GM21423 (cell line): ENCODE measurements around the gene COMMD10.

Source experiments
- ATAC-seq: cut with Tn5 transposase; IDR thresholded peaks from one replicate; pipeline ENCODE4 v1.9.1; 2021; ENCODE audit warnings: mild to moderate bottlenecking, moderate library complexity; ENCODE audit not compliant: unreplicated experiment

The COMMD10 gene

DNA sequence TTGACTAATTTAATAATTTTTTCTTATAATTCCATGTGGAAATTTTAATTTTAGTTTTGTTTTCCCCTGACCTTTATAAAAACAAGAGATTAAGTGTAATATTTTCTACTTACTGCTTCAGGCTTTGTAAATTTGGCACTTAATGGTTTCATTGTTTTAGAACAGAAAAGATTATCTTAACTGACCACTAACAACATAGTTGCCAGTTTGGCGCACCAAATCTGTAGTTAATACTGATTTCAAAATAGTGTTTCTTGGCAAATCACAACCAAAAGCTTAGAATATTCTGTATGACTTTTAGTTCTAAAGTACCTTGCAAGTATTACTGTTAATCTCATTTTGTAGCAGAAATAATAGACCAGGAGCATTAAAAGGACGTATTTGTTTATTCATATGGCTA lies 124.3 kb downstream of the COMMD10 start:
- no peak for ATAC-seq

- no peak for ATAC-seq
Measured at GRCh38 chr5:116212225-116212624, 127.4 kb downstream of the COMMD10 start.

DNA sequence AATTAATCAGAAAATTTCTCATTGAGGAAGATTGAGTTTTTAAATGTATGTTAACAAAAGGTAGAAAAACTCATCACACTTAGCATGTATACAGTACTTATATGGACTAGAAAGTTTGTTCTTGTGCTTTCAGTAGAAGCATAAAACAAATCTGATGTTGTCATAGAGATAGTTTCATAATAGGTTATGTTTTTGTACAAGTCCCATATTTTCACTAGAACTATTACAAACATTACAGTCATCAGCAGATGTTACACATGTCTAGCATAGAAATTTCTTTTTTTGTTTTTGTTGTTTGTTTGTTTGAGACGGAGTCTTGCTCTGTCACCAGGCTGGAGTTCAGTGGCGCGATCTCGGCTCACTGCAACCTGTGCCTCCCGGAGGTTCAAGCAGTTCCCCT lies 131.4 kb downstream of the COMMD10 start:
- no peak for ATAC-seq

GRCh38 chr5:116225281-116225922 lies 140.6 kb downstream of the COMMD10 start:
- peak; percentile 62 for ATAC-seq

DNA sequence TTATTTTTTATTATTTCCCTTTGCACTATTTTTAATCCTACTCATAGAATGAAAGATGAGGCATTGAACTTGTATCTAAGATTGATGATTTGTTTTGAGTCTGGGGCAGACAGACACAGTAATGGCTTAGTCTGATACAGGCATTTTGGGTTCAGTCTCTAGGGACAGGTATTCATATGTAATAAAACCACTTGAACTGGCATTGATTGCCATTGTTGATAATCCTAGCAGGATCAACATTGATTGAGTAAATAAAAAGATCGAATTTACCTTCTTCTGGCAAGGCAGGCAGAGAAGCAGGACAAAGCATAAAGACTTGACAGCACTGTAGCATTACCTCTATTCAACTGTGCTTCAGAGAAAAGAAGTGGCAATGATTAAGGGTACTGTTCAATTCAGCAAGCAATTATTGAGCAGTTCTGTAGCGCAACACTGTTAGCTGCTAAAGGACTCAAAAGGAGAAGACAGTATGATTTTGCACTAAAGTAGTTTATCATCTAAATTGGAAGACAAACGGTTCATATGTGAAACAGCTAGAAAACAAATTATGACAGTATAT lies 144.4 kb downstream of the COMMD10 start:
- no peak for ATAC-seq

- ATAC-seq, result no peak
Measured at GRCh38 chr5:116231288-116231687, 146.5 kb downstream of the COMMD10 start.

- ATAC-seq, result no peak
Measured at GRCh38 chr5:116234681-116235080, 149.9 kb downstream of the COMMD10 start.

DNA sequence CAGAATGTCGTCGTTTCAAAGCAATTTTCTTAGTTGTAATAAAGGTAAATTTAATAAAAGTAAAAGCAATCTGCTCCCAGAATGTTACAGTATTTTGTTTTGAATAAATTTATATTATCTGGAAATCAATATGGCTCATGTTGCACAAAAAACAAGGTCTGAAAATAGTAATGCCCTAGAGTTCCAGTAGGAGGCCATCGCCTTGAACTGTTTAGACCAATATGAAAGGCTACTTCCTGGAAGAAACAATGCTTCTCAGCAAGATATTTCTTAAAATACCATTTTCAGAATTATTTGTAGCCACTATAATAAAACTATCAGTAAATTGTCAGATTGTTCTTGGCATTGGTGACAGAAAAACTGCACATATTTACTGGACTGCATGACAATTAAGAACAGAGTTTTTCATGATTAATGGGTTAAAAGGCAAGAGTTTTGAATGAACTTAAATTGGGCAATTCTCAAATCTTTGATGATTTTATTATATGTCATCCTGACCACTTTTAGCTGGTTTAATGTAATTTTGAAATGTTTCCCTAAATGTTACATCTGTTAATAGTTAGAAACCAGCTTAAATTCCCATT lies 153.2 kb downstream of the COMMD10 start:
- no peak for ATAC-seq

GRCh38 chr5:116242343-116242742 lies 157.5 kb downstream of the COMMD10 start:
- no peak for ATAC-seq

GRCh38 chr5:116248432-116248831 lies 163.6 kb downstream of the COMMD10 start:
- no peak for ATAC-seq

DNA sequence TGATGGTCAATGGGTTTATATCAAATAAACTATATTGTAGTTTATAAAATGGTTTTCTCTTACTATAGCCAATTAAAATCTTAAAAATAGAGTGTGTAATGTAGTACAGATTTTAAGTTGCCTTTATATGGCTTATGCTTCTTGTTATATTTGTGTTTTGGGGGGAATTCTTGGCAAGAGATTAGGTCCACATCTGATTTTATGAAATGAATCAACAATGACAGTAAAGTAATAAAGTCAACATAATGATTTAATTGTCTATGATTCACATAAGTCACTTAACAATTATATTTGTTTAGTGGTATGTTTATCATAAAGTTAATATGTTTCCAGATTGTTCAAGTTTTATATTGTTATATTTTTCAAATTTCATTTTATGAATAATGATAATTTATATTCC lies 164.8 kb downstream of the COMMD10 start:
- ATAC-seq, result no peak

DNA sequence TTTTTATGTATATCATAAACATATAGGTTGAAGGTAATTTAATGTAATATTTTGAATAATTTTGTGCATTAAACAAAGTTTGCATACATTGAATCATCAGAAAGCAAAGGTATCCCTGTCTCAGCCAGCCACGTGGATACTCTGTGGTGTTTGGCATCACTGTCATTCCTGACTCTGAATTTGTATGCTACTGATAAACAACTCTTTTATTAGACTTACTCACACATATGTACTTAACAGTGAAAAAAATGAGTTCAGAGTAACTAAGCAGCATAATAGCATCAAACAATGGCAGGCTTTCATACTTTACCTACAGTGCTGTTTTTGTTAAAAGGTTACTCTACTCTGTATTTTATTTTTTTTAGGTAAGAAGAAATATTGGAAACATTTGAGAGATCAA lies 171.9 kb downstream of the COMMD10 start:
- ATAC-seq, result no peak

DNA sequence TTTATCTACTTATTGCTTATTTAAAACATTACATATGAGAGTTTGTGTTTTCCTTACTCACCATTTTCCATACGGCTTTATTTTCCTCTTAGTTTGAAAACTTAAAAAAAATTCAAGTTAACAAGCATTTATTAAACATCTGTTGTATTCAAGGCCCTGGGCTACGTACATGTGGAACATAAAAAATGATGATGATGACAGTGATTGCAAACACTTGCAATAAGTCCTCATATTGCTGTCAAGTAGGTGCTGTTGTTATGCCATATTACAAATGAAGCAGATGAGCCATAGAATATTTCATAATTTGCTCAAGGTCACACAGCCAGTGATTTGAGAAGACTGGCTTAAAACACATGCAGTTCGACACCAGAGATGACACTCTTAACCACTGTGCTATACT lies 180.6 kb downstream of the COMMD10 start:
- ATAC-seq, result no peak

DNA sequence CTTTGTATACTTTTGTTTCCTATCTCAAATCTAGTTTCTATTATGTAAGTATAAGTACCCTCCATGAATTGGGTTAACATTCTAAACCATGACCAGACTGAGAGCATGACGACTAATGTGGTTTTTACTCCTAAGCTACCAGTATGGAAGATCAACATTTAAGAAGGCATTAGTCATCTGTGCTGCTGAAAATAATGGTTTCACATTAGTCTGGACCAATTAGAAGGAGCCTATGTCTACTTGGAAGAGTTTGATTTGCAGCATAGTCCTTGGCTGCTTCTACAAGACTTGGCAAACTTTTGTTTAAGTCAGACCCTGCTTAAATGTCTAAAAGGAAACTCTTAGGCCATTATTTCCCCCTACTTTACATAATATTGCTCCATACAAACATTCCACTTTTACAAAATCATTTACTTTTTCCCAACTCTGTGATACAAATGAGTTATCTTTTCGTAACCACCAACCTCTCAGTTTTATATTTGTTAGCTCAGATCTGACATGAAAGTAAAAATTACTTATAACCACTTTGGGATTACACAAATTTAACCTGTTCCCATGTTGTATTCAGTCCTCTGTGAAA lies 186.7 kb downstream of the COMMD10 start:
- no peak for ATAC-seq

GRCh38 chr5:116272281-116272941 lies 187.6 kb downstream of the COMMD10 start:
- no peak for ATAC-seq

DNA sequence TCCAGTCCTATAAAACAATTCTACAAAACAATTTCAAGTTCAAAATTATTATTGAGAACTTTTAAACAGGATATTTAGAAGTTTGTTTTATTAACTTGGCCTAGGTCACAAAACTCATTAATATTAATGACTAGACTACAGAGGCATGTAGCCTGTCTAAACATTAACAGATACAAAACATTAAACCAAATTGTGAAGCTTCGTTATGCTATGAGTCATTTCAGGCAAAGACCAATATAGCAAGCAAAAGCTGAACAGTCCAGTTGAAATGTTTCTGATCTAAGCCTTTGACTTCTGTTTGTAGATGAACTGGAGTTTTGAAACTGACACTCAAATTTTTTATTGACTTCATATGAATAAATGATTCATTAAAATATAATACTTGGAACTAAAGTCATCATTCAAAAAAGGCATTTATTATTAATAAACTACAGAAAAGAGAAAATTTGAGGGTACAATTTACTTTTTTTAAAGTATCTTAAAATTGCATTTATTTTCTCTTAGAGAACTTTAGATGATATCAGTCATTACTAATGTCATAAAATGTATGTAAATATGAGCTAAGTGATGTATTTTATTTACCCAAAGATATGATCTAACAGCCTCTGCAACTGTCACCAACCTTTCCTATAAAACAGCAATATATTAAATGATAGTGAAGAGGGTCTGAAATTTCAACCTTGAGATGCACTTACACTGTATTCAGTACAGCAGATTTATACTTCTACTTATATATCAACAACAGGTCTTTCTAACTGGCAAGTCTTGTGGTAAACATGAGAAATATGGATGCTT lies 188.8 kb downstream of the COMMD10 start:
- ATAC-seq, result peak; percentile 98

DNA sequence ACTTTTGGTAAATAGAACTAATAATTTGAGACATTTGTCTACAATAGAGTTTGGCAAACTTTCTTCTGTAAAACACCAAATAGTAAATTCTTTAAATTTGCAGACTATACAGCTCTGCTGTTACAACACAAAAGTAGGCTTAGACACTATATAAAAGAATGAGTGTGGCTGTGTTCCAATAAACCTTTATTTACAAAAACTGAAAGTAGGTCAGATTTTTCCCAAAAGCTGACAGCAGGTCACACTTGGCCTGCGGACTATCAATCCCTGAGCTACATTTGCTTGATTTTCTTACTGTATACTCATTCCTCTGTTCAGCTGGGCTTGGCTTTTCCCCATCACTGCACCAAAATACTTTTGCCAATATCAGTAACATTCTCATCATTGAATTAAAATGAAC lies 189.4 kb downstream of the COMMD10 start:
- no peak for ATAC-seq

DNA sequence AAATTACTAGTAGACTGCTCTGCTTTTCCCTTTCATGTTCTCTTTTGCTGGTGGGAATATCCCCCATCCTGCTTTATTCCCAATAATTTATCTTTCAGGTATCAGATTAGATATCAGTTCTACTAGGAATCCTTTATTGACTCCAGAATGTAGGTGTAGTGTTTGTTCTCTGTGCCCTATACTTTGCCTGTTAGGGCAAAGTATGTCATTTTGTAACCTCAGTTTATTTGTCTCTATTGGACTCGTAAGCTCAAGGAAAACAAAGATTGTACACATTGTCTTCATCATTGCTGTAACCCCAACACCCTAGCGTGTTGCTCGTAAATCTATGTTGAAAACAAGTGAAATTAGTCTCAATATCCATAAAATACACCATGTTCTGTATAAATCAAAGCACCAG lies 190.5 kb downstream of the COMMD10 start:
- no peak for ATAC-seq

DNA sequence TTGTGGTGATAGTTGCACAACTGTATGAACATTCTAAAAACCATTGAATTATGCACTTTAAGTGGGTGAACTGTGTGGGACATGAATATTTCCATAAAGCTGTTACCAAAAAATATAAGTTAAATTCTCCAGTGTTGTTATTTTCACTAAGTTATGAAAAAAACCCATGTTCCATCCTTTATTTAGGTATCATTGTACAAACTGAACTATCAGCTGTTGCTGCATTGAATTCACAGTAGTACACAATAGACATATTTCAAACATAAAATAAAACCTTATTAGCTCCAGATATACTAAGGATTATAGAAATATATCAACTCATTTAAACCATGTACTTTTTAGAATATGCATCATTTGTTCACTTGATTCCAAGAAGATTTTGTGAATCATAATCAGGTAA lies 192.1 kb downstream of the COMMD10 start:
- ATAC-seq, result no peak

DNA sequence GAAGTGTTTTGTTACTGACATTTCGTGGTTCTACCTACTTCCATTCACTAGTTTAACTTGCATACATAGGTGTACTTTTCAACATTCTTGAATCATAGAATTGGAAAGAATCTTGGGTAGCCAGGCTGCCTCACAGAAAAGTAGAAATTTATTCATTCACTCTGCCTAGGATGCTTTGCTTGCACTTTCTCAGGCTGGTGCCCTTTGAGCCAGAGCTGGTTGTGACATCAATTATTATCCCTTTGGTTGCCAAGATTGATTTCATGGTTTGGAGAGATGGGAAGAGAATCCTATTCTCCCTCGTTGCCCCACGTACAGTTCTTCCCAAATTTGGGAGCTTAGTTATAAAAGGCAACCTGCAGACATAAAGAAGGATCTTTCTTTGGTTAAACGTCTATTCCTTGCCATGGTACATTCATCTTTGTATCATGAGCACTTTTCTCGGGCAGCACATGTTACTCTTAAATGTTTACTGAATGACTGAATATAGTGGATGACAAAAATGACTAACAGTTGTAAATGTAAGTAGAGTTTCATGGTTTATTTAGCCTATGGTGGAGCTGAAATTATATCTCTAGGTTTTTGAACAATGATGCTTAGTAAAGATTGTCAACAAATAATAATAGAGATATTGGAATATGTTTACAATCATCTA lies 195.5 kb downstream of the COMMD10 start:
- ATAC-seq, result no peak

DNA sequence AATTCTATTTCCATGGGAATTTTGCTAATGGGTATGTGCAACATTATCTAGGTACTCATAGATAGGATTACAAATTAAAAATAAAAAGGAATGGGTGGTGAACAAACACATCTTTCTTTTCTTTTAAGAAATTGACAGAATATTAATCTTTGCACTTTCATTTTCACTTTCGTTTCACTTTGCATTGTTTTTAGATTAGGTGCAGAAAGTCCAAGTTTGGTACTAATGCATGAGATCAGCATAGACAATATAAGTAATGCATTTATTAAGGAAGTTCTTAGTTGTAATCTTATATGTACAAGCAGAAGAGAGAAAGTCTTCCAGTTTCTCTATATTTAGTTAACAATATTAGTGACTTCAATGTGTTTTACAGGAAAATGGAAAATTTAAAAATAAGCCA lies 196.5 kb downstream of the COMMD10 start:
- no peak for ATAC-seq
